ENCODE data around the gene NR4A3. TPM values are rescaled to one million over a fixed set of nuclear protein-coding genes. Genes with fewer than 3 reads are reported as not detected.

NR4A3 gene
- polyA plus RNA-seq, 1 experiment, result 2.3 TPM

GRCh38 chr9:99808454-99808853, 13.2 kb upstream of the NR4A3 start:
- no peak for DNase-seq (ENCODE audit: low read depth)
- ChIA-PET CTCF (no interaction called here), POLR2A (no interaction called here)
- TF ChIP-seq CTCF (IDR thresholded peaks at IDR 0.05; ENCODE audit: insufficient read depth, low read depth, low read length), result no peak
- Histone ChIP-seq H3K4me3 (ENCODE audit: low read depth, low read length) (no peak overlapping the region), H3K36me3 (ENCODE audit: control insufficient read depth, insufficient read depth, low read length) (no peaks in the 10 kb centered on the region), H3K27me3 (ENCODE audit: control insufficient read depth, insufficient read depth, low read length) (no peaks in the 10 kb centered on the region)

GRCh38 chr9:99809586-99810319, 11.9 kb upstream of the NR4A3 start:
- CTCF ChIA-PET, result interaction anchor here (0.7 to 1.0 kb wide), 2 partner anchors 149 to 625 kb away, joined by 3 read pairs; no protein-coding TSS in a partner anchor

GRCh38 chr9:99811172-99811571, 10.5 kb upstream of the NR4A3 start:
- no peak overlapping the region for H3K4me3 ChIP-seq (ENCODE audit: low read depth, low read length)
- H3K36me3 ChIP-seq (ENCODE audit: control insufficient read depth, insufficient read depth, low read length), result no peaks in the 10 kb centered on the region
- no peak for TF ChIP-seq CTCF (IDR thresholded peaks at IDR 0.05; ENCODE audit: insufficient read depth, low read depth, low read length)
- DNase-seq (ENCODE audit: low read depth), result no peak
- no peaks in the 10 kb centered on the region for H3K27me3 ChIP-seq (ENCODE audit: control insufficient read depth, insufficient read depth, low read length)
- ChIA-PET POLR2A (interaction anchor here (0.7 kb wide), 1 partner anchor 618 kb away, joined by 3 read pairs; no protein-coding TSS in a partner anchor), CTCF (interaction anchor here (0.9 kb wide), 1 partner anchor 648 kb away, joined by 3 read pairs; no protein-coding TSS in a partner anchor)

More at GRCh38 chr9:99809586-99810319, 11.9 kb upstream of the NR4A3 start:
- DNase-seq (ENCODE audit: low read depth), result no peak
- H3K36me3 ChIP-seq (ENCODE audit: control insufficient read depth, insufficient read depth, low read length), result no peaks in the 10 kb centered on the region
- H3K27me3 ChIP-seq (ENCODE audit: control insufficient read depth, insufficient read depth, low read length), result no peaks in the 10 kb centered on the region
- TF ChIP-seq CTCF (IDR thresholded peaks at IDR 0.05; ENCODE audit: insufficient read depth, low read depth, low read length), result no peak
- no peak overlapping the region for H3K4me3 ChIP-seq (ENCODE audit: low read depth, low read length)
- POLR2A ChIA-PET, result no interaction called here

GRCh38 chr9:99811598-99812383, 9.9 kb upstream of the NR4A3 start:
- CTCF ChIA-PET, result interaction anchor here (0.9 kb wide), 1 partner anchor 649 kb away, joined by 3 read pairs; no protein-coding TSS in a partner anchor
- H3K4me3 ChIP-seq (ENCODE audit: low read depth, low read length), result no peak overlapping the region
- POLR2A ChIA-PET, result no interaction called here
- H3K36me3 ChIP-seq (ENCODE audit: control insufficient read depth, insufficient read depth, low read length), result no peaks in the 10 kb centered on the region
- no peak for DNase-seq (ENCODE audit: low read depth)
- no peaks in the 10 kb centered on the region for H3K27me3 ChIP-seq (ENCODE audit: control insufficient read depth, insufficient read depth, low read length)
- TF ChIP-seq CTCF (IDR thresholded peaks at IDR 0.05; ENCODE audit: insufficient read depth, low read depth, low read length), result no peak

- Histone ChIP-seq H3K4me3 (ENCODE audit: low read depth, low read length) (no peak overlapping the region), H3K27me3 (ENCODE audit: control insufficient read depth, insufficient read depth, low read length) (no peaks in the 10 kb centered on the region), H3K36me3 (ENCODE audit: control insufficient read depth, insufficient read depth, low read length) (no peaks in the 10 kb centered on the region)
- CTCF ChIA-PET, result no interaction called here
- POLR2A ChIA-PET, result no interaction called here
- no peak for TF ChIP-seq CTCF (IDR thresholded peaks at IDR 0.05; ENCODE audit: insufficient read depth, low read depth, low read length)
- DNase-seq (ENCODE audit: low read depth), result no peak
These were observed 7.9 kb upstream of the NR4A3 start for GRCh38 chr9:99813739-99814138.

All from BJ (cell line).